ENCODE data around the gene GGT1.

Gene GGT1

DNA sequence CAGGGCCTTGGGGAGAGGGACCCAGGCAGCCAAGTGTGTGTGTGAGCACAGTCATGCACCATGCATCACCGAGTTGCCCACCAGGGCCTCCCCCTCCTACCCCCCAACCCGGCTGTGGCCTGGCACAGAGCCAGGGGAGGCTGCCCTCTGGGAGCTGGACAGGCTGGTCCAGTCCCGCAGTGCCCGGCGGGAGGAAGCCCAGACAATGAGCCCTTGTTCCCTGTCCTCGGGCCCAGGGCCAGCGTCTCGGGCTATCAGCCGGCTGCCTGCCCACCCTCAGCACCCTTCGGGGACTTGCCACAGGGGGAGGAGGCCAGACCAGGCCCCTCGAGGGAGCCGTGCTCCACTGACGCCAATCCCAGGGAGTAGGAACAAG is 14.6 kb upstream of the GGT1 start:
- no peak overlapping the region for H3K4me3 ChIP-seq (replicated peaks; ENCODE audit: low read depth, low read length)
- TF ChIP-seq, protein P1, sequence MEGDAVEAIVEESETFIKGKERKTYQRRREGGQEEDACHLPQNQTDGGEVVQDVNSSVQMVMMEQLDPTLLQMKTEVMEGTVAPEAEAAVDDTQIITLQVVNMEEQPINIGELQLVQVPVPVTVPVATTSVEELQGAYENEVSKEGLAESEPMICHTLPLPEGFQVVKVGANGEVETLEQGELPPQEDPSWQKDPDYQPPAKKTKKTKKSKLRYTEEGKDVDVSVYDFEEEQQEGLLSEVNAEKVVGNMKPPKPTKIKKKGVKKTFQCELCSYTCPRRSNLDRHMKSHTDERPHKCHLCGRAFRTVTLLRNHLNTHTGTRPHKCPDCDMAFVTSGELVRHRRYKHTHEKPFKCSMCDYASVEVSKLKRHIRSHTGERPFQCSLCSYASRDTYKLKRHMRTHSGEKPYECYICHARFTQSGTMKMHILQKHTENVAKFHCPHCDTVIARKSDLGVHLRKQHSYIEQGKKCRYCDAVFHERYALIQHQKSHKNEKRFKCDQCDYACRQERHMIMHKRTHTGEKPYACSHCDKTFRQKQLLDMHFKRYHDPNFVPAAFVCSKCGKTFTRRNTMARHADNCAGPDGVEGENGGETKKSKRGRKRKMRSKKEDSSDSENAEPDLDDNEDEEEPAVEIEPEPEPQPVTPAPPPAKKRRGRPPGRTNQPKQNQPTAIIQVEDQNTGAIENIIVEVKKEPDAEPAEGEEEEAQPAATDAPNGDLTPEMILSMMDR (IDR thresholded peaks at IDR 0.05; ENCODE audit: low read depth, low read length, missing control alignments) = no peak
- DNase-seq (ENCODE audit: extremely low read depth, low read depth) = no peak

DNA sequence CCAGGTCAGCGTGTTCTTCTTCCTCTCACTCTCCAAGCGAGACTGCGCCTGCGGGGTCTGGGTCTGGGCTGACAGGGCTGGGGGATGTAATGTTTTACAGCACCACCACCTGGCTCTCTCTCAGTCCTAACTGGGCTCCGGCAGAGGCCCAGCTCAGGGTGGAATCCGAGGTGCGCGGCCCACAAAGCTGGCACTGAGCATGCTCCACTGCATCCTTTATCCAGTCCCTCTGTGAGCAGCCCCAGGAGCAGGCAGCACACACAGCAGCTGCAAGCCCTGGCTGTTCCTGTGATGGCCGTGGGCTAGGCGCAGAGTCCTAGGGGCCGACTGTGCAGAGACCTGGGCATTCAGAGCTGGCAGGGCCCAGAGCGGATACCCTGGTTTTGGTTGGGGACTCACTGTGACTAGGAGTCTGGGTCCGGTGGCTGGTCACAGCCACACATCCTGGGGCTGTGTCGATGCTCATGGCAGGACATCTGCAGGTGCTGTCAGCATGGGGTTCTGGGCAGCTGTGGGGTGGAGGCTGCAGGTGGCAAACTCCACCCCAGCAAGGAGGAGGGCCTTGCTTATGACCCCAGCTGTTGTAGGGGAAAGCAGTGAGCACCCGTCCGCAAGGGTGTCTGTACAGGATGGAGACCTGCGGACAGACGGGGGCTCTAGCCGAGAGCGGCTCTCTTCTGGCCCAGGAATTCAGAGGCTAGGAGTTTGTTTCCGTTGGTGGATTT is 14.1 kb upstream of the GGT1 start:
- no peak overlapping the region for H3K4me3 ChIP-seq (replicated peaks; ENCODE audit: low read depth, low read length)
- TF ChIP-seq, protein P1 (IDR thresholded peaks at IDR 0.05; ENCODE audit: low read depth, low read length, missing control alignments) = no peak
- no peak for DNase-seq (ENCODE audit: extremely low read depth, low read depth)

DNA sequence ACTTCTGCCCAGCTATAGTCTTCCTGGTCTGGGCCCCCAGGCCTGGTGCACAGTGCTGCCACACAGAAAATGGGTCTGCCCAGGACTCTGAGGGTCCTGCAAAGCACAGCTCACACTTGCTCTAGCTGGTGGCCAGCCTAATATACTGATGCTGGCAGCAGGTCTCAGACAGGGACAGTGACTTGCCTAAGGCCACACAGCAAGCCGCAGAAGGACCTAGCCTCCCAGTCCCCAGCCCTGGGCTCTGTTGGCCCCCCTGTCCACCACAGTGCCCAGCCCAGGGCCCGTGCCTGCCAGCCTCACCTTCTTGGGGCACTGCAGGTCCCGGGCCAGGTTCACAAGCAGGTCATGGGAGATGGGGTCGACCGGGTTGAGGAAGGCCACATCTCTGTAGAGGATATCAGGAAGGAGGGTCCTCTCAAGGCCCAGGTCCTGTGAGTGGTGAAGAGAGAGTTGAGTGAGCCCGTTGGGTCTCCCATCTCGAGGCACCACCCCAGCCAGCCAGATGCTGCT is 13.4 kb upstream of the GGT1 start:
- no peak for DNase-seq (ENCODE audit: extremely low read depth, low read depth)
- no peak overlapping the region for H3K4me3 ChIP-seq (replicated peaks; ENCODE audit: low read depth, low read length)
- TF ChIP-seq, protein P1 (IDR thresholded peaks at IDR 0.05; ENCODE audit: low read depth, low read length, missing control alignments) = no peak

DNA sequence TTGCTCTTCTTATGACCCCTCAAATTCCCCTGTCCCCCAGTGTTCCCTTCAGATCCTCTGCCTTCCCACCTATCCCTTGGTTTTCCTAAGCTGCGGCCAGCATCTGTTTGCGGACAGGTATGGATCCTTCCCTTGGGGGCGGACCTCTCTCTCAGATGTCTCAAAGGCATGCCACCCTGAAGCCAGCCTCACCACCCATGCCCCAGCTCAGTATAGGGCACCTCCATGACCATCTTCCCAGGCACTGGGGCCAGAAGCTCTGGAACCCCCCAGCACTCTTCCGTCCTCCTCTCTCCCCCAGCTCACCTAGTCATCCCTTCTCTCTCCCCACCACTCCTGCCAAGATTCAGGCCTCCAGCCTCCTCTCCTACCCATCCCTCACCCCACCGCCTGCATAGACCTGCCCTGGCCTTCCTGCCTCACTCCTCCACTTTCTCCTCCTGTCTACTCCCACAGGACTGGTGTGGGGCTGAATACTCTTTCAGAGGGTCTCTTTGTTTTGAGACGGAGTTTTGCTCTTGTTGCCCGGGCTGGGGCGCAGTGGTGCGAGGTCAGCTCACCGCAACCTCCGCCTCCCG is 12.3 kb upstream of the GGT1 start:
- no peak for DNase-seq (ENCODE audit: extremely low read depth, low read depth)
- TF ChIP-seq, protein P1 (IDR thresholded peaks at IDR 0.05; ENCODE audit: low read depth, low read length, missing control alignments) = no peak
- no peak overlapping the region for H3K4me3 ChIP-seq (replicated peaks; ENCODE audit: low read depth, low read length)

DNA sequence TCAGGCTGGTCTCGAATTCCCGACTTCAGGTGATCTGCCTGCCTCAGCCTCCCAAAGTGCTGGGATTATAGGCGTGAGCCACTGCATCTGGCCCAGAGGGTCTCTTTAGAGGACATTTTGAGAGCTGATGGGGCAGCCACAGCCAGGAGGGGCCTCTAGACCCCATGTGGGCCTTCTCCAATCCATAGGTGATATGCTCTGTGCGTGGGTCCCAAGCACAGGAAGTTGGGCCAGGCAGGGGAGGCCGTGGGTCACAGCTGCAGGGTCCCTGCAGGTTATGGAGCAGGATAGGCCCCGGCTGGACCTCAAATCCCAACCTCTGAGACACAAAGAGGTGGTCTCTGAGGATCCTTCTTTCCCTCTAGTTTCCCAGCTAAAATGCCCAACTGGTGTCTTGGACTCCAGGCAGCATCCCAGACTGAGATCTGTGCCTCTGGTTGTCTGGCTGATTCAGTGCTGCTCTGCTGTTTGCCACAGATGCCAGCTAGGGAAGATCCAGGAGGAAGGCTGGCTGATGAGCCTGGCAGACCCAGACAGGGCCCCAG is 11.6 kb upstream of the GGT1 start:
- H3K4me3 ChIP-seq (replicated peaks; ENCODE audit: low read depth, low read length) = no peak overlapping the region
- DNase-seq (ENCODE audit: extremely low read depth, low read depth) = no peak
- TF ChIP-seq, protein P1 (IDR thresholded peaks at IDR 0.05; ENCODE audit: low read depth, low read length, missing control alignments) = no peak

DNA sequence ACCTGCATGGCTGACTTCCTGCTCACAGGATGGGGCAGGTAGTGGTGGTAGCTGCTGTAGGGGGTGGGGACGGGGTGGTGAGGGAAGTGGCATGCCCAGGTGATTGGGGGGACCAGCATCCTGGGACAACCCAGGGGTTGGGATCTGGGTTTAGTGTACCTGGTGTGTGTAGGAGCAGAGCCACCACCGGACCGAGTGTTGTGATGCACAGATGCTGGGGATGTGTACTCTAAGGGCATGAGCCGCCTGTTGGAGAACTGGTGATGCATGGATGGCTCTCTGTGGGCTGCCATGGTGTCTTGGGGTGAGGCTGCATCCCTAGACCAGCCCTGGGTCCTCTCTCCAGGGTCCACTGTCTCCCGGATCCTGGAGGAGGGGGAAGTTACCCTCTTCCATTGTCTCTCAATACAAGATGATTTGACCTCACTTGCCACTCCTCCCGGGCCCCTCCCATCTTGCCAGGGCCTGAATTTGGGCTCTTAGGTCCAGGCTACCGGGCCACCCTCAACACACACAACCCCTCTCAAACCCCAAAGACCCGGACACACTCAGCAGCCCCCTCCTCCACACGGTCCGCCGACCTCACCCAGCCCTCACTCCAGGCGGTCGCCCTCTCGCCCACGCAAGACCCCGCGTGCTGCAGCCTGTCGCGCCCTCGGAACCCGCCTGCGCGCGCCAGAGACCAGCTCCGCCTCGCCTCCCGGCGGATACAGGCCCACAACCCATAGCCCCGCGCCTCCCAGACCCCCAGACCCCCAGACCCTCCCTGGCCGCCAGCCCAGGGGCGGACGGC is 10.7 kb upstream of the GGT1 start:
- TF ChIP-seq, protein P1 (IDR thresholded peaks at IDR 0.05; ENCODE audit: low read depth, low read length, missing control alignments) = no peak
- peak overlapping the region; percentile 51 for H3K4me3 ChIP-seq (replicated peaks; ENCODE audit: low read depth, low read length)
- DNase-seq (ENCODE audit: extremely low read depth, low read depth) = no peak
